ENCODE measurements around the gene HOXA10.

HOXA10 gene

GRCh38 chr7:27164045-27164366 lies 10.1 kb downstream of the HOXA10 start:
- TF ChIP-seq SIN3A (IDR thresholded peaks at IDR 0.05; ENCODE audit: borderline replicate concordance, insufficient read depth, low read length) (no peak), REST (IDR thresholded peaks at IDR 0.05; ENCODE audit: insufficient read depth in 1 of 2, low read depth in 2 of 2, low read length in 2 of 2) (no peak), POLR2AphosphoS5 (IDR thresholded peaks at IDR 0.05; ENCODE audit: low read depth, low read length) (no peak), FOXP2 (optimal IDR thresholded peaks at IDR 0.05; ENCODE audit: borderline replicate concordance, extremely low read depth, extremely low read length, insufficient read depth) (no peak), TAF1 (IDR thresholded peaks at IDR 0.05; ENCODE audit: borderline replicate concordance, insufficient read depth, low read length) (no peak)

DNA sequence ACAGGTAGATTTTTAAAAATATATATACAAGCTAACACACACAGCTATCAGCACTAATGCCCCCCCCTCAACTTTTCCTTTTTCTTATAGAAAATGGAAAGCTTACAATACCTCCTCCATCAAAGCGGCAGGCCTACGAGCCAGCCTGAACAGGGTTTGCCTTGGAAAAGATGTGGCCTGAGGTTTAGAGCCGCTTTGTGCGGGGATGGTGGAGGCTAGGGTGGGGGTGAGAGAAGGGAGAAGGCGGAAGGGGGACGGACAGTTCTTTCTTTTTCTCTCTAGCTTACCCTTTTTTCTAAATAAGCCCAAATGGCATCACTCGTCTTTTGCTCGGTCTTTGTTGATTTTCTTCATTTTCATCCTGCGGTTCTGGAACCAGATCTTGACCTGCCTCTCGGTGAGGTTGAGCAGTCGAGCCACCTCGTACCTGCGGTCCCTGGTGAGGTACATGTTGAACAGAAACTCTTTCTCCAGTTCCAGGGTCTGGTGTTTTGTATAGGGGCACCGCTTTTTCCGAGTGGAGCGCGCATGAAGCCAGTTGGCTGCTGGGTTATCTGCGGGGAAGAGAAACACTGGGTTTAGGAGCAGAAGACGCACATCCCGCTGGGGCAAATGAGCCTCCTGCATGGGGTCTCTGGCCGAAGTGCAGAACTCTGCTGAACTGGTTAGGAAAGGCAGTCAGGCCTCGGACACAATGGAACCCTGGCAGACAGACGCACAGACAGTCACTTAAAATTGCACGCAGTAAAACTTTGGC lies 10.7 kb downstream of the HOXA10 start:
- TF ChIP-seq TAF1 (IDR thresholded peaks at IDR 0.05; ENCODE audit: borderline replicate concordance, insufficient read depth, low read length) (no peak), SIN3A (IDR thresholded peaks at IDR 0.05; ENCODE audit: borderline replicate concordance, insufficient read depth, low read length) (no peak), REST (IDR thresholded peaks at IDR 0.05; ENCODE audit: insufficient read depth in 1 of 2, low read depth in 2 of 2, low read length in 2 of 2) (no peak), POLR2AphosphoS5 (IDR thresholded peaks at IDR 0.05; ENCODE audit: low read depth, low read length) (no peak), FOXP2 (optimal IDR thresholded peaks at IDR 0.05; ENCODE audit: borderline replicate concordance, extremely low read depth, extremely low read length, insufficient read depth) (no peak)

- TF ChIP-seq FOXP2 (optimal IDR thresholded peaks at IDR 0.05; ENCODE audit: borderline replicate concordance, extremely low read depth, extremely low read length, insufficient read depth) (no peak), REST (IDR thresholded peaks at IDR 0.05; ENCODE audit: insufficient read depth in 1 of 2, low read depth in 2 of 2, low read length in 2 of 2) (no peak), SIN3A (IDR thresholded peaks at IDR 0.05; ENCODE audit: borderline replicate concordance, insufficient read depth, low read length) (no peak), TAF1 (IDR thresholded peaks at IDR 0.05; ENCODE audit: borderline replicate concordance, insufficient read depth, low read length) (no peak), POLR2AphosphoS5 (IDR thresholded peaks at IDR 0.05; ENCODE audit: low read depth, low read length) (no peak)
Measured at GRCh38 chr7:27162561-27163287, 11.4 kb downstream of the HOXA10 start.

DNA sequence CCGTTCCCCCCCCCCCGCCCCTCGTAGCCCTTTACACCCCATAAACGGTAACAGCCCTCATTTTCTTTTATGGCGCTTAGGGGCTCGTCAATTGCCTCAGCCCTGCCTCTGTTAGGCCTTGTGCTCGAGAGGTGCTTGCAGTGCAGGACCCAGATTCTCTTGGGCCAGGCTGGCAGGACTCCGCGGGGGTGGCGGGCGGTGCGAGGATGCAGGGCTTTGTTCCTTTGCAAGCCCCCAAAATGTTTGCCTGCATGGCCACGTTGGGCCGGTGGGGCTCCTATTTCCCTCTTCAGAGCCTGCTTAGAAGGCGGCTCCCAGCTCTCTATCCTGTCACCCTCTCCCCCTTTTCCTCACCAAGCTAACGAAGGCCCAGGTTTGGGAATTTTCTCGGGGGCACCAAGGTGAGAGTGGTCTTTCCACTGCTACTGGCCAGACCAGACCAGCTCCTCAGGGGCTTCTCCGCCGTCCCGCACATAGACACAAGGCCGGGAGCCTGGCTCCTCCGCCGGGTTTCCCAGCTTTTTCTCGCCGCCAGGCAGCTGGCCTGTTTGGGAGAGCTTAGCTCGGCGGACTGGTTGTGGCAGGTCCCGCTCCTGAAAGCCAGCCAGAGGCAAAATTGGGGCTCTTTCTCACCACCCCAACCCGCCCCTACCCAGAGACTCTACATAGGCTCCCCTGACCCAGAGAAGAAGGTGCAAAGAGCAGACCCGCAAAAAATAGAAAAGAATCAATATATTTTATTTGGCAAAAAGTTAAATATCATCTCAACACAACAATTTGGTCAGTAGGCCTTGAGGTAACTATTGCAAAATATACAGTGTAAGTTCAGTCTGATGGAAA lies 12.2 kb downstream of the HOXA10 start:
- no peak for TF ChIP-seq SIN3A (IDR thresholded peaks at IDR 0.05; ENCODE audit: borderline replicate concordance, insufficient read depth, low read length)
- TF ChIP-seq FOXP2 (optimal IDR thresholded peaks at IDR 0.05; ENCODE audit: borderline replicate concordance, extremely low read depth, extremely low read length, insufficient read depth), result no peak
- TF ChIP-seq REST (IDR thresholded peaks at IDR 0.05; ENCODE audit: insufficient read depth in 1 of 2, low read depth in 2 of 2, low read length in 2 of 2), result no peak
- TF ChIP-seq POLR2AphosphoS5 (IDR thresholded peaks at IDR 0.05; ENCODE audit: low read depth, low read length), result no peak
- no peak for TF ChIP-seq TAF1 (IDR thresholded peaks at IDR 0.05; ENCODE audit: borderline replicate concordance, insufficient read depth, low read length)
